ENCODE data around the gene SNCB. TPM values are rescaled to one million over a fixed set of nuclear protein-coding genes. Genes with fewer than 3 reads are reported as not detected.

SNCB gene
- total RNA-seq, 2 donors from 2014 or later, result not detected

DNA sequence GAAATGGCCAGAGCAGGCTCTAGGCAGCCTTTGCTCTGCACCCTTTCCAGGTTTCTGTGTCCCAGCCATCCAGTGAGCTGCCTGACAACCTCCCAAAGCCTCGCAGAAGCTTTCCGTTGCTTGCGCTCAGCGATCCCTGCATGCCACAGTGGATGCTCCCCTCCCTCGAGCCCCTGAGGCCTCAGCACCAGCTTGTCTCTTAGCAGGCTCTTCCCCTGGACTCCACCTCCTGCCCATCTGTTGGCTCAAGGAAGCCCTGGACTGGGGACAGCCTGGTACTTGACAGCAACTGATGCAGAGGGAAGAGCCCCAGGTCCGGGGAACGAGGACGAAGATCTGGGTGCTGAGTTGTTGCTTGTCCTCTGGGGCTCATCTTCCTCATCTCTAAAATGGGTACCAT is 40.1 kb upstream of the SNCB start:
- TF ChIP-seq, protein P1, sequence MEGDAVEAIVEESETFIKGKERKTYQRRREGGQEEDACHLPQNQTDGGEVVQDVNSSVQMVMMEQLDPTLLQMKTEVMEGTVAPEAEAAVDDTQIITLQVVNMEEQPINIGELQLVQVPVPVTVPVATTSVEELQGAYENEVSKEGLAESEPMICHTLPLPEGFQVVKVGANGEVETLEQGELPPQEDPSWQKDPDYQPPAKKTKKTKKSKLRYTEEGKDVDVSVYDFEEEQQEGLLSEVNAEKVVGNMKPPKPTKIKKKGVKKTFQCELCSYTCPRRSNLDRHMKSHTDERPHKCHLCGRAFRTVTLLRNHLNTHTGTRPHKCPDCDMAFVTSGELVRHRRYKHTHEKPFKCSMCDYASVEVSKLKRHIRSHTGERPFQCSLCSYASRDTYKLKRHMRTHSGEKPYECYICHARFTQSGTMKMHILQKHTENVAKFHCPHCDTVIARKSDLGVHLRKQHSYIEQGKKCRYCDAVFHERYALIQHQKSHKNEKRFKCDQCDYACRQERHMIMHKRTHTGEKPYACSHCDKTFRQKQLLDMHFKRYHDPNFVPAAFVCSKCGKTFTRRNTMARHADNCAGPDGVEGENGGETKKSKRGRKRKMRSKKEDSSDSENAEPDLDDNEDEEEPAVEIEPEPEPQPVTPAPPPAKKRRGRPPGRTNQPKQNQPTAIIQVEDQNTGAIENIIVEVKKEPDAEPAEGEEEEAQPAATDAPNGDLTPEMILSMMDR (IDR thresholded peaks at IDR 0.05), result no peak
- Histone ChIP-seq H3K9ac (ENCODE audit: low read depth in 2 of 2, low read length in 2 of 2) (no peak overlapping the region), H3K27me3 (no peaks in the 10 kb centered on the region), H3K9me3 (no peaks in the 10 kb centered on the region), H3K4me3 (no peak overlapping the region), H3K27ac (no peak overlapping the region), H3K4me1 (no peaks in the 10 kb centered on the region), H3K36me3 (no peaks in the 10 kb centered on the region)
- intact Hi-C loops (cut with DNase I), result no loop called here
- DNase-seq, result no peak

DNA sequence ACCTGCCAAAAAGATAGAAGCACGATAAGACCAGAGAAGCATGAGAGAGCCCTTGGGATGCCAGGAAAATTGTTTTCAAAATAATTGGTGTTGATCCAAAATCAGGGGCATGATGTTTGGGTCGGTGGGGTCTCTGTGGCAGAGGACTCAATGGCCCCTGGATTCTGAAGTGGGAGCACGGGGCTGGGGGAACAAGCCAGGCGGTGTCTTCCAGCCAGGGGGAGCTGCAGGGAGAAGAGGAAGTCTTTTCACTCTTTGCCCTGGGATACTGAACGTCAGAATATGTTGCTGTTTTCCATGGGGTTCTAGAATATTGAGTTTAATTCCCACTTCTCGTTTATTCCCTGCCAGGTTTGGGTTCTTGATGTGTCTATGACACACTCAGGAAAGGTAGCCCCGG is 37.3 kb upstream of the SNCB start:
- TF ChIP-seq, protein P1 (IDR thresholded peaks at IDR 0.05), result no peak
- H3K27ac ChIP-seq, result no peak overlapping the region
- no peaks in the 10 kb centered on the region for H3K4me1 ChIP-seq
- no peak overlapping the region for H3K9ac ChIP-seq (ENCODE audit: low read depth in 2 of 2, low read length in 2 of 2)
- intact Hi-C loops (cut with DNase I), result no loop called here
- no peaks in the 10 kb centered on the region for H3K27me3 ChIP-seq
- H3K36me3 ChIP-seq, result no peaks in the 10 kb centered on the region
- no peak for DNase-seq
- H3K4me3 ChIP-seq, result no peak overlapping the region
- H3K9me3 ChIP-seq, result no peaks in the 10 kb centered on the region

DNA sequence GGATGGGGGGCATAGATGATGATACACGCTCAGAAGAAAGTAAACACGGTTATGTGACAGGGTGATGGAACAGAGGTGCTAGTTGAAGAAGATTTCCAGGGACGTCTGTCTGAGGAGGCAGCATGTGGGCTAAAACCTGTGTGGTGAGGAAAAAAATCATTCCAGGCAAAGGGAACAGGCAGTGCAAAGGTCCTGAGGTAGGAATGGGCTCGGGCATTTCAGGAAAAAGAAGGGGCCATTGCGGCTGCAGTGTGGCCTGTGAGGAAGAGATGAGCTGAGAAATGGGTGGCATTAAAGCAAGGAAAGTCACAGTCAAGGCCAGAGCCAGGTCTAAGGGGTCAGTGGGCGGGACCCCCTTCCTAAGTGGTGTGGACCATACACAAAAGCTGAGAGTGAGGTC is 35.2 kb upstream of the SNCB start:
- Histone ChIP-seq H3K36me3 (no peaks in the 10 kb centered on the region), H3K4me3 (no peak overlapping the region), H3K27ac (no peak overlapping the region), H3K9ac (ENCODE audit: low read depth in 2 of 2, low read length in 2 of 2) (no peak overlapping the region), H3K27me3 (no peaks in the 10 kb centered on the region), H3K9me3 (no peaks in the 10 kb centered on the region), H3K4me1 (no peaks in the 10 kb centered on the region)
- TF ChIP-seq, protein P1 (IDR thresholded peaks at IDR 0.05), result no peak
- DNase-seq, result no peak
- intact Hi-C loops (cut with DNase I), result no loop called here

DNA sequence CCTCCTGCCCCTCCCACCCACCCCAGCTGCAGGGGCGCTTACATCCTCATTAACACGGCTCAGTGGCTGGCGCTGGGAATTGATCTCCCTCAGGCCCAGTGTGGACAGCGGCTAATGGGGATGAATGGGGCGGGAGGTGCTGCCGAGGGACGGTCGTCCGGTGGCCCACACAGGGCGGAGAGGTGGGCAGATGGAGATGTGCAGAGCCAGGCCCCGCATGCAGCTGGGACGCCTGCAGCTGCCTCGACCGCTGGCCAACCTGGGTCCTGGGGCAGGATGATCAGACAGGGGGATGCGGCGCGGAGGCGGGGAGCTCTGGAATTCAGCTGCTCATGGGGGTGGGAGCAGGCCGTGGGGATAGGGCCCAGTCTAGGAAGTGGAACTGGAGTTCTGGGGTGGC is 34.6 kb upstream of the SNCB start:
- intact Hi-C loops (cut with DNase I), result loop anchor here (5.0 kb wide), 1 partner anchor 292 kb away; no protein-coding TSS in a partner anchor

DNA sequence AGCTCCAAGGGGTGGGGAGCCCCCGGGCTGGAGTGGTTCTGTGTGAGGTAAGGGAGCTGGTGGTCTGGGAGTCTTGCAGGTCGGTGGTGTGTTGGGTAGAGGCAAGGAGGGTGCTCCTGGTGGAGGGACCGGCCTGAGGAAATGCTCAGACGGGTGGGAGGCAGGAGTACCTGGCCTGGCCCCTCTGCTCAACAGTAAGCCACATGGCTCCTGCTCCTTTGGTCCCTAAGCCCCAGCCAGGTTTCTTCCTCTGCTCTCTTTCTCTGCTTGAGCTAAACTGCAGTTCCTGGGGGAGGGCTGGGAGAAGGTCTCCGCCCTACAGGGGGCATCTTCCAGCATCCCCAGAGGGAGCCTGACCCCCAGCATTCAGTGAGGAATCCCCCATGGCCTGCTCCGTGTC is 34.1 kb upstream of the SNCB start:
- intact Hi-C loops (cut with DNase I), result loop anchor here (5.0 kb wide), 1 partner anchor 293 kb away; no protein-coding TSS in a partner anchor
- Histone ChIP-seq H3K9me3 (no peaks in the 10 kb centered on the region), H3K9ac (ENCODE audit: low read depth in 2 of 2, low read length in 2 of 2) (no peak overlapping the region), H3K27ac (no peak overlapping the region), H3K27me3 (no peaks in the 10 kb centered on the region), H3K4me1 (no peaks in the 10 kb centered on the region), H3K36me3 (no peaks in the 10 kb centered on the region), H3K4me3 (no peak overlapping the region)
- TF ChIP-seq, protein P1 (IDR thresholded peaks at IDR 0.05), result no peak
- no peak for DNase-seq

More for the DNA sequence above, 34.6 kb upstream of the SNCB start:
- H3K27ac ChIP-seq, result no peak overlapping the region
- H3K27me3 ChIP-seq, result no peaks in the 10 kb centered on the region
- DNase-seq, result no peak
- H3K4me3 ChIP-seq, result no peak overlapping the region
- H3K36me3 ChIP-seq, result no peaks in the 10 kb centered on the region
- no peaks in the 10 kb centered on the region for H3K4me1 ChIP-seq
- no peak overlapping the region for H3K9ac ChIP-seq (ENCODE audit: low read depth in 2 of 2, low read length in 2 of 2)
- TF ChIP-seq, protein P1 (IDR thresholded peaks at IDR 0.05), result no peak
- no peaks in the 10 kb centered on the region for H3K9me3 ChIP-seq

Data from colonic mucosa (tissue), 4 donors.